K562 (cell line): ENCODE results near the gene ZBTB16.

Experiments used
- NR3C1 ChIP-seq: sonication (generic); formaldehyde crosslinking; IDR thresholded peaks from 2 replicates; pipeline ENCODE4 v1.8.1; 2022; ENCODE audit warnings: missing genetic modification reagents
- POLR2A ChIP-seq: fragments of 450-650 bp; conservative IDR thresholded peaks from 2 replicates; pipeline ENCODE4 v1.6.1; 2016
- TFE3 ChIP-seq: fragments of 450-650 bp; formaldehyde crosslinking; IDR thresholded peaks from 2 replicates; pipeline ENCODE4 v1.4.0; 2020; ENCODE audit warnings: mild to moderate bottlenecking, mixed read lengths

- TF ChIP-seq NR3C1 (CRISPR knock-in tag) (no peak), POLR2A (no peak), TFE3 (CRISPR knock-in tag) (no peak)
Measured at GRCh38 chr11:114162719-114163123, 103.2 kb downstream of the ZBTB16 start.
